Endometrium (tissue), 2 donors: ENCODE results near the gene SPEM2.

Source experiments
- FAIRE-seq: peaks from 2 replicates; lab custom pipeline; 2012; peaks lifted over from hg19 to GRCh38; lab: Jason Lieb, UNC
- donor health status: control.
- donor health status: control.

SPEM2 gene

GRCh38 chr17:7421186-7421585 is 4.2 kb upstream of the SPEM2 start:
- no peak for FAIRE-seq

DNA sequence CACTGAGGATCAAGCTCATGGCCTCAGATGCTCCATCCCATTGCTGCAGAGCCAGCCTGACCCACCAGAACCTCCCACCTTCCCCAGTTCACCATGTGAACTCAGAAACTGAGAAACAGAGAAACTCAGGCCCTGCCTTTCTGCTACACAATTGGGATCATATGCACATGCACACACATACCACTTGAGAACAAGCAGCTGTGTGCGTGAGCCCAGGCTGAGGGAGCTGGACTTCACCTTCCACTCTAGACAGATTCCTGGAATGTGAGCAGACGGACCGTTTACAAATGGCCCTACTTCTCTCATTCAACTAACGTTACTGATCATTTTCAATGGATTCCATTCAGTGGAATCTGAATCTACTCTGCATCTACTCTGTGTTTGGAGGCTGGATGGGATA is 1.7 kb upstream of the SPEM2 start:
- FAIRE-seq = no peak

DNA sequence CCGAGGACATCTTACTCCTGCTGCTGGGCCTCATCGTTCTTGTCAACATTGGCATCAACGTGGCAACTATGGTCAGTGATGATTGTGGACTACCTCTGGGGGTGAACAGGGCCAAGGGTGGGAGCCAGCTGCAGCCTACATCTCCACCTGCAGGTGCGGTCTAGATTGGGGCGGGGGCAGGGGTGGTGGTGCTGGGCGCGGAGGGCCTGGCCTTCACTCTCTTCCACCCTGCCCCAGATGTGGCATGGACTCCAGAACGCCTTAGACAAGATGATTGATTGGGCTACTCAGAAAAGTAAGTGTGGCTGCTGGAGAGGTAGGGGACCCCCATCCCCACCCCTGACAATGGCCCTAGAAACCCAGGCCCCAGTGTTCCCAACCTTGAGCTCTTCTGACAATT is 340 bp downstream of the SPEM2 start:
- no peak for FAIRE-seq

DNA sequence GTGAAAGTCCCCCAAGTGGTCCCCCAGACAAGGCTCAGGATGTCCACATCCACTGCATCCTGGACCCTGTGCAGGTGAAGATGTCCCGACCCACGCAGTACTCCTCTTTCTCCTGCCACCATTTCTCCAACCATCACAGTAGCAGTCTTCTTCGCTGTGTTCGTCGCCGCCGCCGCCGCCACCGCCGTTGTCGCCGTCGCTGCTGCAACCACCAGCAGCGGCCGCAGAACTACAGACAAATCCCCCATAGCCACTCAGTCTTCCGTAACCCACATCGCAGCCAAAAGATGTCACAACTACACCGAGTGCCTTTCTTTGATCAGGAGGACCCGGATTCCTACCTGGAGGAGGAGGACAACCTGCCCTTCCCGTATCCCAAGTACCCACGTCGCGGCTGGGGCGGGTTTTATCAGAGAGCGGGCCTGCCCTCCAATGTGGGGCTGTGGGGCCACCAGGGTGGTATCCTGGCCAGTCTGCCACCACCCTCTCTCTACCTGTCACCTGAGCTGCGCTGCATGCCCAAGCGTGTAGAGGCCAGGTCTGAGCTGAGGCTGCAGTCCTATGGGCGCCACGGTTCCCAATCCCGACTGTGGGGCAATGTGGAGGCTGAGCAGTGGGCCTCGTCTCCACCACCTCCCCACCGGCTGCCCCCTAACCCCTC is 917 bp downstream of the SPEM2 start:
- no peak for FAIRE-seq

DNA sequence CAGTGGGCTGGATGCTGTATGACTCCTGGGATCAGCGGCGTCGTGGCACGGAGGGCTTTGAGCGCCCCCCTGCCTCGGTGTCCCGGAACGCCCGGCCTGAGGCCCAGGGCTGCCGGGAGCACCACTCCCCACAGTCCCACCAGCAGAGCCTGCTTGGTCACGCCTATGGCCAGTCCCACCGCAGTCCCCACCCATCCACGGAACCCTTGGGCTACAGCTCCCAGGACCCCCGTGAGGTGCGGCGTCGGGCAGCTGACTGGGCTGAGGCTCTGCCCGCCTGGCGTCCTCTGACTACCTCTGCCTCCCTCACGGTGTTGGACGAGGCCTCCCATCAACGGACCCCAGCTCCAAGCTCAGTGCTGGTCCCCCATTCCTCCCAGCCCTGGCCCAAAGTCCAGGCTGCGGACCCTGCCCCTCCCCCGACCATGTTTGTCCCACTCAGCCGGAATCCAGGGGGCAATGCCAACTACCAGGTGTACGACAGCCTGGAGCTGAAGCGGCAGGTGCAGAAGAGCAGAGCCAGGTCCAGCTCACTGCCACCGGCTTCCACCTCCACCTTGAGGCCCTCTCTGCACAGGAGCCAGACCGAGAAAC is 1.6 kb downstream of the SPEM2 start:
- no peak for FAIRE-seq

DNA sequence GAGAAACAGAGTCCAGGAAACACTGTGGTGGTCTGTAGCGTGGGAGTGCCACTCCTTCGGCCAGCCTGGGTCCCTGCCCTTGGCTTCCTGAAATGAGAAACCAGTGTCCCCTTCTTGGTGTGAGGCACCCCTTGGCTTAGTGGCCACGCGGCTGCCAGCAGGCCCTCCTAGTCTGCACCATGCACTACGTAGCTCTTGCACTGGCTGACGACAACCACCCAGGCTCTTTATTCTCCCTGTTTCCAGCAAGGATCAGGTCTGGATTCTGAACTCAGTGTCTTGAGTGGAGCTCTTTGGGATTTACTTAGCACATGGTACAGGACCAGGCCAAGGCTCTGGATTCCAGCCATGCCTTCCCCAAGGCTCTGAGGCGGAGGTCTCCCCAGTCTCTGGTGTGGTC is 2.1 kb downstream of the SPEM2 start:
- FAIRE-seq = no peak

- no peak for FAIRE-seq
These were observed 3.1 kb downstream of the SPEM2 start, which contains the start of gene SPEM3 for GRCh38 chr17:7428557-7428956. Gene SPEM3 (plus strand): TSS chr17:7428857. CDS start chr17:7428903, 46 bp downstream.

GRCh38 chr17:7429722-7430121 is 4.3 kb downstream of the SPEM2 start:
- no peak for FAIRE-seq

- no peak for FAIRE-seq
These were observed 5.8 kb downstream of the SPEM2 start for GRCh38 chr17:7431231-7431630.

DNA sequence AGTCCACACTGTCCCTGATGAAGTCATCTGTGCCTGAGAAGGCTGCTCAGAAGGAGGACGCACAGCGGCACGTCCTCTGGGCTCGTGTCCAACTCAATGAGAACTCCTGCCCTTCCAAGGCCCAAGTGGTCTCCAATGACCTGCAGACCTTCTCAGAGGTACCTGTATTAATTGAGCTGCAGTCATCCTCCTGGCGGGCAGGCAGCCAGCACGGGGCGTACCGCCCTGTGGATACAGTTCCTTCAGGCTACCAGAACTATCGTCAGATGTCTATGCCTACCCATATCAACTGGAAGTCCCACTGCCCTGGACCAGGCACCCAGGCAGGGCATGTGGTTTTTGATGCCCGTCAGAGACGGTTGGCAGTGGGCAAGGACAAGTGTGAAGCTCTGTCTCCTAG is 6.9 kb downstream of the SPEM2 start:
- FAIRE-seq = no peak

GRCh38 chr17:7435676-7436555 is 10.5 kb downstream of the SPEM2 start:
- FAIRE-seq = no peak

GRCh38 chr17:7436556-7437368 is 11.3 kb downstream of the SPEM2 start:
- no peak for FAIRE-seq

GRCh38 chr17:7437369-7437863 is 12.0 kb downstream of the SPEM2 start:
- no peak for FAIRE-seq

- no peak for FAIRE-seq
These were observed 12.7 kb downstream of the SPEM2 start for GRCh38 chr17:7437950-7438614.

DNA sequence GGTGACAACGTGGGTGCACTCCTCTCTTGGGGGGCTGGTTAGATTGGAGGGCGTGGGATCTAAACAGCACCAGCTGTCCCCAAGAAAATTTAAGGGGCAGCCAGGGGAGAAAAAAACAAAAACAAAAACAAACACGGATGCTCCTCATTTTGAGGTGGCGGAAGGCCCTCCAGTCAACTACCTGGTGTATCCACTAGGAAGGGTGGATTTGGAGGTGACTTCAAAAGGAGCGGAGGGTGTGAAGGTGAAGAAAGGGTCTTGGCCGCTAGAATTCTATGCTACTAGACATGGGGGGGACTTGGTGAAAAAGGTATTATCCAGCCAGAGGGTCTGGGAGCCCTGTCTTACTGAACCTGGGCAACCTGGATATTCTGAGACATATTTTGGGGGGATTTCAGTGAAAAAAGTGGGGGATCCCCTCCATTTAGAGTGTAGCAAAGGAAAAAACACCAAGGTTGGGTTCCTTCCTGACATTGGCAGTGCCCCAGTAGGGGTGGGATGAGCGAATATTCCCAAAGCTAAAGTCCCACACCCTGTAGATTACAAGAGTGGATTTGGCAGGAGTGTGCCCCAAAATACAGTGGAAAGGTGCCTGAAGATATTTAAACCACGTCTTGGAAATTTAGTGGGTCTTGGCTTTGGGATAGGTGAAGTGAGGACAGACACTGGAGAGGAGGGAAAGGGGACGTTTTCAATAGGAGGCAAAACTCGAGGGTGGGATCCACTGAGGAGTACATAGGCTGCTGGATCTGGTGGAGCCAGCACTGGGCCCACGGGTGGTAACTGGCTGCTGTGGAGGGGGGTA is 13.4 kb downstream of the SPEM2 start:
- FAIRE-seq = no peak

- no peak for FAIRE-seq
These were observed 14.2 kb downstream of the SPEM2 start, which contains the start of gene FGF11 for GRCh38 chr17:7439462-7440112. Gene FGF11 (plus strand): TSS chr17:7439512. CDS start chr17:7439621, 109 bp downstream.

DNA sequence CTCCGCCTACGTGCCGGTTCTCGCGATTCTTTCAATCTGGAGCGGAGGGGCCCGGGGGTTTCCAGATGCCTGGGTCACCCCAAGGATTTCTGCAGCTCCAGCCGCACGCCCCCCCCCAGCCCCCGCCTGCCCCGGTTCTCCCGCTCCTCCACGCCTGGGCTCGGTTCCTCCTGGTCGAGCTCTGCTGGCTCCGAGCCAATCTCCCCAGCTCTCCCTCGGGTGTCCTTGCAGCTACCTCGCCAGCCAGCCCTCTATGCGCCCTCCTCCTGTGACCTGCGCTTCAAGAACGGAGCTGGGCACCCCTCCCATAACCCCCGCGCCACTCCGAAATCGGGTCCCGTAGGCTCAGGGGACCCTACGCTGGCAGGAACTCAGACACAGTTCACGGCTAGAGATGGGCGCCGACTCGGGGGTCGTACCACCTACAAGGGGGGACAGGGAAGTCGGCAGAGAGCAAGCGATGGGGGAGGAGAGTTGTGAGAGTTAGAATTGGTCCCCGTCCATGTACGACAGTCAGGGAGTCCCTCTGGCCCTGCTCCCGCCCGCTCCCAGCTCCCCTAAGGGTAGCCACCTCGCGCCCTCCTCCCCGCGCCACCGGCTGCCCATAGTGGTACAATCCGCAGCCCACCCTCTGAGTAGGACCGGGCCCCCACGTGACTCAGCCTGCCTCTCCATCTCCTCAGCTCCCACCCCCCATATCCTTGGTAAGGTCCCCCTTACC is 14.9 kb downstream of the SPEM2 start:
- FAIRE-seq = no peak

DNA sequence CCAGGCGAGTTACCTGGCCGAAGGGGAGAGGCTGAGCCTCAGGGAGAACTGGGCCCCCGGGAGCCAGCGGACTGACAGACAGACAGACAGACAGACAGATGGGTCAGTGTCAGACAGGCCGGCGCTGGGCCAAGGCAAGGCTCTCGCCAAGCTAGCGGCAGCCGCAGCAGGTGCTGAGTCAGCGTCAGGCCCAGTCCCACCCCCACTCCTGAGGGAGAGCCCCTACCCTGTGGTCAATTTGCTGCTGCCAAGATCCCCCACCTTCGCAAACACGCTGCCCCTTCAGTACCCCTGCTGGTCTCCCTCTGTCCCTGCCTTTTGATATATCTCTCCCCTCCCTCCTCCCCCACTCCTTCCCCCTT is 15.4 kb downstream of the SPEM2 start:
- FAIRE-seq = no peak

- no peak for FAIRE-seq
These were observed 15.8 kb downstream of the SPEM2 start for GRCh38 chr17:7441266-7441665.
